ENCODE measurements around the gene ANO3. TPM values are rescaled to one million over a fixed set of nuclear protein-coding genes. Genes with fewer than 3 reads are reported as not detected.

The ANO3 gene
- total RNA-seq, 2 donors from 2014 or later, result not detected

- Mint-ChIP-seq H3K4me3 (no peak overlapping the region), H3K27me3 (peaks cover 15% of the 10 kb centered on the region), H3K9me3 (peaks cover 3% of the 10 kb centered on the region), H3K4me1 (no peaks in the 10 kb centered on the region), H3K36me3 (ENCODE audit: low read depth) (no peaks in the 10 kb centered on the region), H3K27ac (no peak overlapping the region)
- no peak for ATAC-seq (replicated peaks)
Measured at GRCh38 chr11:26330262-26330661, 1.7 kb upstream of the ANO3 start.

GRCh38 chr11:26332572-26332915 is 614 bp downstream of the ANO3 start:
- Mint-ChIP-seq H3K27me3 (peaks cover 15% of the 10 kb centered on the region), H3K9me3 (peaks cover 3% of the 10 kb centered on the region), H3K4me1 (no peaks in the 10 kb centered on the region), H3K36me3 (ENCODE audit: low read depth) (no peaks in the 10 kb centered on the region), H3K27ac (no peak overlapping the region), H3K4me3 (no peak overlapping the region)
- no peak for ATAC-seq (replicated peaks)

- Mint-ChIP-seq H3K9me3 (peaks cover 3% of the 10 kb centered on the region), H3K27ac (no peak overlapping the region), H3K4me3 (no peak overlapping the region), H3K27me3 (peaks cover 15% of the 10 kb centered on the region), H3K36me3 (ENCODE audit: low read depth) (no peaks in the 10 kb centered on the region), H3K4me1 (no peaks in the 10 kb centered on the region)
- ATAC-seq (replicated peaks), result no peak
Measured at GRCh38 chr11:26333906-26334305, 2.0 kb downstream of the ANO3 start.

GRCh38 chr11:26335903-26336302 is 4.0 kb downstream of the ANO3 start:
- Mint-ChIP-seq H3K4me3 (no peak overlapping the region), H3K36me3 (ENCODE audit: low read depth) (no peaks in the 10 kb centered on the region), H3K27me3 (peaks cover 12% of the 10 kb centered on the region), H3K9me3 (no peaks in the 10 kb centered on the region), H3K4me1 (no peaks in the 10 kb centered on the region), H3K27ac (no peak overlapping the region)
- ATAC-seq (replicated peaks), result no peak

GRCh38 chr11:26344647-26345046 is 12.7 kb downstream of the ANO3 start:
- no peak for ATAC-seq (replicated peaks)
- Mint-ChIP-seq H3K9me3 (no peaks in the 10 kb centered on the region), H3K36me3 (ENCODE audit: low read depth) (no peaks in the 10 kb centered on the region), H3K4me1 (no peaks in the 10 kb centered on the region), H3K27ac (no peak overlapping the region), H3K4me3 (no peak overlapping the region), H3K27me3 (no peaks in the 10 kb centered on the region)

GRCh38 chr11:26348776-26349175 is 16.8 kb downstream of the ANO3 start:
- ATAC-seq (replicated peaks), result no peak
- Mint-ChIP-seq H3K4me1 (no peaks in the 10 kb centered on the region), H3K9me3 (no peaks in the 10 kb centered on the region), H3K27ac (no peak overlapping the region), H3K27me3 (no peaks in the 10 kb centered on the region), H3K36me3 (ENCODE audit: low read depth) (no peaks in the 10 kb centered on the region), H3K4me3 (no peak overlapping the region)

GRCh38 chr11:26350002-26350401 is 18.1 kb downstream of the ANO3 start:
- Mint-ChIP-seq H3K4me1 (no peaks in the 10 kb centered on the region), H3K36me3 (ENCODE audit: low read depth) (no peaks in the 10 kb centered on the region), H3K4me3 (no peak overlapping the region), H3K9me3 (peaks cover 3% of the 10 kb centered on the region), H3K27me3 (no peaks in the 10 kb centered on the region), H3K27ac (no peak overlapping the region)
- ATAC-seq (replicated peaks), result no peak

- no peaks in the 10 kb centered on the region for H3K36me3 Mint-ChIP-seq (ENCODE audit: low read depth)
- H3K27ac Mint-ChIP-seq, result no peak overlapping the region
- H3K27me3 Mint-ChIP-seq, result no peaks in the 10 kb centered on the region
- no peak overlapping the region for H3K4me3 Mint-ChIP-seq
- no peak for ATAC-seq (replicated peaks)
- peaks cover 4% of the 10 kb centered on the region for H3K9me3 Mint-ChIP-seq
- no peaks in the 10 kb centered on the region for H3K4me1 Mint-ChIP-seq
Measured at GRCh38 chr11:26353010-26353409, 21.1 kb downstream of the ANO3 start.

- Mint-ChIP-seq H3K4me1 (no peaks in the 10 kb centered on the region), H3K36me3 (ENCODE audit: low read depth) (no peaks in the 10 kb centered on the region), H3K27me3 (no peaks in the 10 kb centered on the region), H3K9me3 (peaks cover 11% of the 10 kb centered on the region), H3K4me3 (no peak overlapping the region), H3K27ac (no peak overlapping the region)
- ATAC-seq (replicated peaks), result no peak
Measured at GRCh38 chr11:26359055-26359454, 27.1 kb downstream of the ANO3 start.

- no peak for ATAC-seq (replicated peaks)
- no peaks in the 10 kb centered on the region for H3K27me3 Mint-ChIP-seq
- H3K4me3 Mint-ChIP-seq, result no peak overlapping the region
- H3K4me1 Mint-ChIP-seq, result no peaks in the 10 kb centered on the region
- H3K36me3 Mint-ChIP-seq (ENCODE audit: low read depth), result no peaks in the 10 kb centered on the region
- H3K27ac Mint-ChIP-seq, result no peak overlapping the region
- H3K9me3 Mint-ChIP-seq, result peaks cover 9% of the 10 kb centered on the region
Measured at GRCh38 chr11:26365284-26365683, 33.4 kb downstream of the ANO3 start.

GRCh38 chr11:26377619-26378018 is 45.7 kb downstream of the ANO3 start:
- Mint-ChIP-seq H3K9me3 (peaks cover 15% of the 10 kb centered on the region), H3K27me3 (no peaks in the 10 kb centered on the region)

GRCh38 chr11:26399336-26399735 is 67.4 kb downstream of the ANO3 start:
- no peak for ATAC-seq (replicated peaks)
- Mint-ChIP-seq H3K27me3 (no peaks in the 10 kb centered on the region), H3K4me3 (no peak overlapping the region), H3K4me1 (no peaks in the 10 kb centered on the region), H3K9me3 (peaks cover 12% of the 10 kb centered on the region), H3K27ac (no peak overlapping the region), H3K36me3 (ENCODE audit: low read depth) (no peaks in the 10 kb centered on the region)

More at GRCh38 chr11:26377619-26378018, 45.7 kb downstream of the ANO3 start:
- Mint-ChIP-seq H3K4me1 (no peaks in the 10 kb centered on the region), H3K27ac (no peak overlapping the region), H3K36me3 (ENCODE audit: low read depth) (no peaks in the 10 kb centered on the region), H3K4me3 (no peak overlapping the region)
- no peak for ATAC-seq (replicated peaks)

- no peak for ATAC-seq (replicated peaks)
- Mint-ChIP-seq H3K27me3 (no peaks in the 10 kb centered on the region), H3K36me3 (ENCODE audit: low read depth) (no peaks in the 10 kb centered on the region), H3K27ac (no peak overlapping the region), H3K4me3 (no peak overlapping the region), H3K4me1 (no peaks in the 10 kb centered on the region), H3K9me3 (peaks cover 6% of the 10 kb centered on the region)
Measured at GRCh38 chr11:26410706-26411366, 78.9 kb downstream of the ANO3 start.

GRCh38 chr11:26412955-26413354 is 81.0 kb downstream of the ANO3 start:
- H3K36me3 Mint-ChIP-seq (ENCODE audit: low read depth), result no peaks in the 10 kb centered on the region
- no peak for ATAC-seq (replicated peaks)
- no peak overlapping the region for H3K4me3 Mint-ChIP-seq
- H3K9me3 Mint-ChIP-seq, result no peaks in the 10 kb centered on the region
- H3K27me3 Mint-ChIP-seq, result no peaks in the 10 kb centered on the region
- no peaks in the 10 kb centered on the region for H3K4me1 Mint-ChIP-seq
- no peak overlapping the region for H3K27ac Mint-ChIP-seq

GRCh38 chr11:26418386-26418912 is 86.5 kb downstream of the ANO3 start:
- Mint-ChIP-seq H3K9me3 (peaks cover 10% of the 10 kb centered on the region), H3K4me3 (no peak overlapping the region), H3K4me1 (no peaks in the 10 kb centered on the region), H3K27me3 (no peaks in the 10 kb centered on the region), H3K27ac (no peak overlapping the region), H3K36me3 (ENCODE audit: low read depth) (no peaks in the 10 kb centered on the region)
- no peak for ATAC-seq (replicated peaks)

GRCh38 chr11:26420331-26420730 is 88.4 kb downstream of the ANO3 start:
- Mint-ChIP-seq H3K9me3 (peaks cover 10% of the 10 kb centered on the region), H3K27me3 (no peaks in the 10 kb centered on the region), H3K4me3 (no peak overlapping the region), H3K36me3 (ENCODE audit: low read depth) (no peaks in the 10 kb centered on the region), H3K4me1 (no peaks in the 10 kb centered on the region), H3K27ac (no peak overlapping the region)
- no peak for ATAC-seq (replicated peaks)

Data from activated T-helper 17 cell treated with anti-CD3 and anti-CD28 coated beads, Interleukin-2, amount 50 U/mL, for 72 hours (primary cell).